DOHH2 (cell line): ENCODE data around the gene DNAJC22.

Source experiments
- EZH2phosphoT487 ChIP-seq: fragments of 200-600 bp; sonication (generic); IDR thresholded peaks from 2 replicates; pipeline ENCODE4 v1.6.1; 2017; ENCODE audit warnings: borderline replicate concordance, mild to moderate bottlenecking, antibody characterized with exemption, low read length, moderate library complexity, mixed read lengths
- TF ChIP-seq, protein P1 (sequence below): fragments of 200-600 bp; sonication (generic); IDR thresholded peaks from one replicate; pipeline ENCODE4 v1.5.1; 2014; ENCODE audit warnings: antibody characterized with exemption, mild to moderate bottlenecking, low read depth, low read length; ENCODE audit not compliant: poor library complexity, severe bottlenecking

- TF ChIP-seq, protein P1, sequence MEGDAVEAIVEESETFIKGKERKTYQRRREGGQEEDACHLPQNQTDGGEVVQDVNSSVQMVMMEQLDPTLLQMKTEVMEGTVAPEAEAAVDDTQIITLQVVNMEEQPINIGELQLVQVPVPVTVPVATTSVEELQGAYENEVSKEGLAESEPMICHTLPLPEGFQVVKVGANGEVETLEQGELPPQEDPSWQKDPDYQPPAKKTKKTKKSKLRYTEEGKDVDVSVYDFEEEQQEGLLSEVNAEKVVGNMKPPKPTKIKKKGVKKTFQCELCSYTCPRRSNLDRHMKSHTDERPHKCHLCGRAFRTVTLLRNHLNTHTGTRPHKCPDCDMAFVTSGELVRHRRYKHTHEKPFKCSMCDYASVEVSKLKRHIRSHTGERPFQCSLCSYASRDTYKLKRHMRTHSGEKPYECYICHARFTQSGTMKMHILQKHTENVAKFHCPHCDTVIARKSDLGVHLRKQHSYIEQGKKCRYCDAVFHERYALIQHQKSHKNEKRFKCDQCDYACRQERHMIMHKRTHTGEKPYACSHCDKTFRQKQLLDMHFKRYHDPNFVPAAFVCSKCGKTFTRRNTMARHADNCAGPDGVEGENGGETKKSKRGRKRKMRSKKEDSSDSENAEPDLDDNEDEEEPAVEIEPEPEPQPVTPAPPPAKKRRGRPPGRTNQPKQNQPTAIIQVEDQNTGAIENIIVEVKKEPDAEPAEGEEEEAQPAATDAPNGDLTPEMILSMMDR: no peak
- no peak for TF ChIP-seq EZH2phosphoT487
These were observed 11.4 kb upstream of the DNAJC22 start for GRCh38 chr12:49335118-49335954.
